Urinary bladder (tissue), 4 donors: ENCODE results near the gene AARSD1. TPM values are rescaled to one million over a fixed set of nuclear protein-coding genes. Genes with fewer than 3 reads are reported as not detected.

Source experiments
- DNase-seq: peaks from one replicate; pipeline ENCODE4 v3.0.0-alpha.2; 2015; ENCODE audit errors: extremely low spot score
- H3K27ac ChIP-seq: one replicate; pipeline ENCODE4 v1.5.1; 2013; ENCODE audit warnings: low read depth, mild to moderate bottlenecking, moderate library complexity
- H3K36me3 ChIP-seq: one replicate; pipeline ENCODE4 v1.6.1; 2013; ENCODE audit warnings: mild to moderate bottlenecking, moderate library complexity; ENCODE audit not compliant: insufficient read depth
- H3K4me1 ChIP-seq: one replicate; pipeline ENCODE4 v1.6.1; 2013; ENCODE audit warnings: mild to moderate bottlenecking, moderate library complexity; ENCODE audit not compliant: insufficient read depth
- H3K4me3 ChIP-seq: one replicate; pipeline ENCODE4 v1.5.1; 2013; ENCODE audit warnings: low read depth, low read length
- WGBS: extraction: QIAGEN DNeasy Blood & Tissue Kit; methylation state at CpG from one replicate; pipeline ENCODE4 v1.1.7; 2013; 5-methylcytosine and 5-hydroxymethylcytosine counted together
- polyA plus RNA-seq: library from polyadenylated mRNA; stranded (reverse); fragments of 200-250 nt; gene quantifications from one replicate; pipeline ENCODE4 v1.2.3, GENCODE V29; 2013
- small RNA-seq: library from RNA; depleted of rRNA; stranded (forward); fragments of <200 nt; gene quantifications from one replicate; pipeline ENCODE3, GENCODE V24; 2014
- total RNA-seq: library from RNA; depleted of rRNA; stranded (reverse); fragments of >200 nt; gene quantifications from one replicate; pipeline ENCODE4 v1.2.3, GENCODE V29; 2014
- donor health status: healthy with polysubstance abuse.
- donor health status: healthy.

AARSD1 gene
- total and polyA plus RNA-seq, 2 donors = 20.6 to 36.2 TPM

DNA sequence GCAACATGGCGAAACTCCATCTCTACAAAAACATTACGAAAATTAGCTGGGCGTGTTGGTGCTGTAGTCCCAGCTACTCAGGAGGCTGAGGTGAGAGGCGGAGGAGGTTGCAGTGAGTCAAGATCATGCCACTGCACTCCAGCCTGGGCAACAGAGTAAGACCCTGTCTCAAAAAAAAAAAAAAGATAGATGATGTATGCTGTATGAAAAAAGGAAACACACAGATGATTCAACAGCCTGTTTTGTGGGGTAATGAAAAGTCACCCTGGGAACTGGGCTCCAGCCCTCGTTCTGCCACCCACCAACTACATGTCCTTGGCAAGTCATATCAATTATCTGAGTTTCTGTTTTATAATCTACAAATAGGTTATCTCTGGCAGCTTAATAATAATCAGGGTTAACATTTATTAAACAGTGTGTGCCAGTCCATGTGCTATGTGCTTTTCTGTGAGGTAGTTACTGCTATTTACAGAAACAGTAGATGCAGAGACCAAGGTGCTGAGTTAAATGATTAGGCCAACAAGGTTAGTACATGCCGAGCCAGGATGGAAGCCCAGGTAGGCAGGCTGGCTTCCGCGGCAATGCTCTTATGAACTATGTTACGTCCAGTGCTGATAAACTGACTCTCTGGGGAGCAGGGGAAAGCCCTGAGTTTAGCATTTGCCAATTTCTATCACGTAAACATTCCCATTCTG, 62.6 kb downstream of the AARSD1 start:
- no peaks in the 10 kb centered on the region for H3K4me1 ChIP-seq
- 81% methylated on average over 10 of the region's 10 CpGs for WGBS
- H3K36me3 ChIP-seq = no peaks in the 10 kb centered on the region
- H3K4me3 ChIP-seq = no peak overlapping the region
- H3K27ac ChIP-seq = no peak overlapping the region
- DNase-seq = no peak

Small RNA genes within 50 kb of the gene (small RNA-seq; reads per million reads assigned to genes)
- gene AARSD1 (not detected), gene RF00561 (not detected)

Other genes starting within 250 kb of the AARSD1 start
- gene EZH1, start 219.4 kb downstream of the AARSD1 start, total RNA-seq = 32.9 TPM
- gene EZH1, start 219.4 kb downstream of the AARSD1 start, polyA plus RNA-seq = 40.4 TPM
- gene RAMP2, start 203.2 kb downstream of the AARSD1 start, total RNA-seq = 16.0 TPM
- 51.9 TPM for gene RAMP2, start 203.2 kb downstream of the AARSD1 start, polyA plus RNA-seq
- gene VPS25, start 191.0 kb downstream of the AARSD1 start, total RNA-seq = 32.6 TPM
- gene VPS25, start 191.0 kb downstream of the AARSD1 start, polyA plus RNA-seq = 71.6 TPM
- 0.26 TPM for gene WNK4, start 183.8 kb downstream of the AARSD1 start, total RNA-seq
- gene WNK4, start 183.8 kb downstream of the AARSD1 start, polyA plus RNA-seq = 0.23 TPM
- 57.5 TPM for gene COA3, start 165.8 kb downstream of the AARSD1 start, total RNA-seq
- gene COA3, start 165.8 kb downstream of the AARSD1 start, polyA plus RNA-seq = 89.9 TPM
- 0.37 TPM for gene CNTD1, start 165.6 kb downstream of the AARSD1 start, total RNA-seq
- gene CNTD1, start 165.6 kb downstream of the AARSD1 start, polyA plus RNA-seq = 0.71 TPM
- gene BECN1, start 140.2 kb downstream of the AARSD1 start, total RNA-seq = 51.4 TPM
- gene BECN1, start 140.2 kb downstream of the AARSD1 start, polyA plus RNA-seq = 82.7 TPM
- gene PSME3, start 131.1 kb downstream of the AARSD1 start, total RNA-seq = 31.1 TPM
- 79.7 TPM for gene PSME3, start 131.1 kb downstream of the AARSD1 start, polyA plus RNA-seq
- gene AOC2, start 119.9 kb downstream of the AARSD1 start, total RNA-seq = 0.42 TPM
- 2.1 TPM for gene AOC2, start 119.9 kb downstream of the AARSD1 start, polyA plus RNA-seq
- 40.6 TPM for gene AOC3, start 113.3 kb downstream of the AARSD1 start, total RNA-seq
- gene AOC3, start 113.3 kb downstream of the AARSD1 start, polyA plus RNA-seq = 319 TPM
- not detected for gene G6PC1, start 63.7 kb downstream of the AARSD1 start, total RNA-seq
- gene G6PC1, start 63.7 kb downstream of the AARSD1 start, polyA plus RNA-seq = 0.15 TPM
- gene PTGES3L, start 15.6 kb upstream of the AARSD1 start, total RNA-seq = 6.8 TPM
- 18.6 TPM for gene PTGES3L, start 15.6 kb upstream of the AARSD1 start, polyA plus RNA-seq
- gene RUNDC1, start 16.1 kb upstream of the AARSD1 start, total RNA-seq = 9.9 TPM
- 12.3 TPM for gene RUNDC1, start 16.1 kb upstream of the AARSD1 start, polyA plus RNA-seq
- gene RPL27, start 34.0 kb upstream of the AARSD1 start, total RNA-seq = 1,142 TPM
- 3,115 TPM for gene RPL27, start 34.0 kb upstream of the AARSD1 start, polyA plus RNA-seq
- 11.4 TPM for gene IFI35, start 42.3 kb upstream of the AARSD1 start, total RNA-seq
- 34.8 TPM for gene IFI35, start 42.3 kb upstream of the AARSD1 start, polyA plus RNA-seq
- gene VAT1, start 57.9 kb upstream of the AARSD1 start, total RNA-seq = 40.3 TPM
- 175 TPM for gene VAT1, start 57.9 kb upstream of the AARSD1 start, polyA plus RNA-seq
- gene RND2, start 60.8 kb upstream of the AARSD1 start, total RNA-seq = 1.6 TPM
- 1.5 TPM for gene RND2, start 60.8 kb upstream of the AARSD1 start, polyA plus RNA-seq
- 23.3 TPM for gene BRCA1, start 160.9 kb upstream of the AARSD1 start, total RNA-seq
- gene BRCA1, start 160.9 kb upstream of the AARSD1 start, polyA plus RNA-seq = 3.5 TPM
- 95.9 TPM for gene NBR1, start 206.8 kb upstream of the AARSD1 start, total RNA-seq
- 65.1 TPM for gene NBR1, start 206.8 kb upstream of the AARSD1 start, polyA plus RNA-seq
- gene TMEM106A, start 247.4 kb upstream of the AARSD1 start, total RNA-seq = 10.7 TPM
- gene TMEM106A, start 247.4 kb upstream of the AARSD1 start, polyA plus RNA-seq = 4.4 TPM